ENCODE results near the gene PKP4. TPM values are rescaled to one million over a fixed set of nuclear protein-coding genes. Genes with fewer than 3 reads are reported as not detected.
"Not testable (repeated sequence)": the region's sequence is repeated elsewhere in the genome, so short reads cannot be mapped to it uniquely, and the experiment has no call there.

PKP4 gene
- total RNA-seq, 1 experiment from 2014 or later, result 52.0 TPM

- Mint-ChIP-seq H3K36me3 (ENCODE audit: insufficient read depth in 1 of 3, low read depth in 3 of 3) (peaks cover 5 to 15% (median 9%) of the 10 kb centered on the region in 3 experiments; a peak in 5 of 7 replicates), H3K4me1 (no peaks in the 10 kb centered on the region), H3K9me3 (peaks cover 22% of the 10 kb centered on the region in 2 experiments), H3K27me3 (ENCODE audit: low read depth) (no peaks in the 10 kb centered on the region; the same call in 1 of the 2 replicates), H3K4me3 (no peak overlapping the region), H3K27ac (no peak overlapping the region)
- H4K91ac ChIP-seq (ENCODE audit: insufficient read length, low read depth, low read length), result no peak overlapping the region
- H3K4ac ChIP-seq (ENCODE audit: low read depth, low read length), result no peak overlapping the region
- H3K79me1 ChIP-seq (ENCODE audit: insufficient read depth, low read depth, low read length, poor library complexity, severe bottlenecking), result no peaks in the 10 kb centered on the region
- H3K9me3 ChIP-seq (ENCODE audit: control insufficient read depth, low read depth, low read length), result no peaks in the 10 kb centered on the region
- TF ChIP-seq CTCF (conservative IDR thresholded peaks at IDR 0.05), result no peak
- no peak overlapping the region for H3K56ac ChIP-seq (ENCODE audit: insufficient read length, low read depth, low read length)
- H2BK15ac ChIP-seq (ENCODE audit: low read depth, low read length), result no peak overlapping the region
- H2BK20ac ChIP-seq (ENCODE audit: low read depth, low read length, poor library complexity, severe bottlenecking), result no peak overlapping the region
- H2BK120ac ChIP-seq (ENCODE audit: low read depth, low read length, poor library complexity, severe bottlenecking), result no peak overlapping the region
- no peaks in the 10 kb centered on the region for H3K27me3 ChIP-seq (ENCODE audit: insufficient read depth, low read length)
- H3K79me2 ChIP-seq (ENCODE audit: insufficient read depth, low read length), result no peaks in the 10 kb centered on the region; the same call in 1 of the 2 replicates
- H3K14ac ChIP-seq (ENCODE audit: insufficient read depth, low read length), result no peak overlapping the region
- no peaks in the 10 kb centered on the region for H3K4me1 ChIP-seq (ENCODE audit: insufficient read depth, low read length)
- no peak overlapping the region for H3K27ac ChIP-seq (ENCODE audit: insufficient read length, low read depth, low read length)
- no peak overlapping the region for H3T11ph ChIP-seq (ENCODE audit: low read length)
- no peak overlapping the region for H2BK12ac ChIP-seq (ENCODE audit: insufficient read length, low read depth, low read length)
- no peak overlapping the region for H3K9ac ChIP-seq (ENCODE audit: extremely low read depth, insufficient read length, low read length)
- no peaks in the 10 kb centered on the region for H4K20me1 ChIP-seq (ENCODE audit: control insufficient read depth, insufficient read depth, insufficient read length)
- H3K4me2 ChIP-seq (ENCODE audit: insufficient read depth, insufficient read length, low read length), result no peak overlapping the region
- H2AFZ ChIP-seq (ENCODE audit: low read length), result no peak overlapping the region
- no peak overlapping the region for H4K5ac ChIP-seq (ENCODE audit: insufficient read length, low read depth, low read length)
- H2BK5ac ChIP-seq (ENCODE audit: insufficient read length, low read length), result no peak overlapping the region
- no peak overlapping the region for H3K18ac ChIP-seq (ENCODE audit: insufficient read length, low read depth, low read length)
- no peak for DNase-seq
- no peak overlapping the region for H4K8ac ChIP-seq (replicated peaks; ENCODE audit: insufficient read length, low read depth, low read length)
- H3K23ac ChIP-seq (ENCODE audit: insufficient read length, low read depth, low read length), result no peak overlapping the region
- no peaks in the 10 kb centered on the region for H3K23me2 ChIP-seq (ENCODE audit: insufficient read length, low read depth, low read length, poor library complexity, severe bottlenecking)
- H2AK5ac ChIP-seq (ENCODE audit: insufficient read length, low read length), result no peak overlapping the region
Measured at GRCh38 chr2:158432117-158432516, 24.6 kb upstream of the PKP4 start.

GRCh38 chr2:158433716-158434115, 23.0 kb upstream of the PKP4 start:
- not testable (repeated sequence) for H2AFZ ChIP-seq (ENCODE audit: low read length); H3K56ac ChIP-seq (ENCODE audit: insufficient read length, low read depth, low read length); H2AK5ac ChIP-seq (ENCODE audit: insufficient read length, low read length); H2BK20ac ChIP-seq (ENCODE audit: low read depth, low read length, poor library complexity, severe bottlenecking); DNase-seq; H3K79me1 ChIP-seq (ENCODE audit: insufficient read depth, low read depth, low read length, poor library complexity, severe bottlenecking); H3K27ac Mint-ChIP-seq; H4K20me1 ChIP-seq (ENCODE audit: control insufficient read depth, insufficient read depth, insufficient read length); H4K91ac ChIP-seq (ENCODE audit: insufficient read length, low read depth, low read length); H3K18ac ChIP-seq (ENCODE audit: insufficient read length, low read depth, low read length); H3K14ac ChIP-seq (ENCODE audit: insufficient read depth, low read length); H3K79me2 ChIP-seq (ENCODE audit: insufficient read depth, low read length); H3K9me3 ChIP-seq (ENCODE audit: control insufficient read depth, low read depth, low read length); H3K4me1 Mint-ChIP-seq; H4K5ac ChIP-seq (ENCODE audit: insufficient read length, low read depth, low read length); H3K27me3 ChIP-seq (ENCODE audit: insufficient read depth, low read length); H3K23me2 ChIP-seq (ENCODE audit: insufficient read length, low read depth, low read length, poor library complexity, severe bottlenecking); H3T11ph ChIP-seq (ENCODE audit: low read length); H2BK12ac ChIP-seq (ENCODE audit: insufficient read length, low read depth, low read length); H3K4ac ChIP-seq (ENCODE audit: low read depth, low read length); H3K27me3 Mint-ChIP-seq (ENCODE audit: low read depth); H4K8ac ChIP-seq (replicated peaks; ENCODE audit: insufficient read length, low read depth, low read length); H2BK120ac ChIP-seq (ENCODE audit: low read depth, low read length, poor library complexity, severe bottlenecking); H3K4me1 ChIP-seq (ENCODE audit: insufficient read depth, low read length); H3K4me3 Mint-ChIP-seq; H2BK5ac ChIP-seq (ENCODE audit: insufficient read length, low read length); H2BK15ac ChIP-seq (ENCODE audit: low read depth, low read length); H3K4me2 ChIP-seq (ENCODE audit: insufficient read depth, insufficient read length, low read length); H3K27ac ChIP-seq (ENCODE audit: insufficient read length, low read depth, low read length); H3K9ac ChIP-seq (ENCODE audit: extremely low read depth, insufficient read length, low read length); H3K23ac ChIP-seq (ENCODE audit: insufficient read length, low read depth, low read length)
- WGBS (ENCODE audit: extremely low coverage, insufficient read length, low lambda C conversion rate), result no CpG with 5 or more reads among the region's 13 CpGs
- Mint-ChIP-seq H3K36me3 (ENCODE audit: insufficient read depth in 1 of 3, low read depth in 3 of 3) (peaks cover 5 to 15% (median 9%) of the 10 kb centered on the region in 3 experiments; a peak in 5 of 7 replicates), H3K9me3 (peaks cover 21 to 22% of the 10 kb centered on the region in 2 experiments)
